Loucy (cell line): ENCODE measurements around the gene SYNE2.

Source experiments
- H2AFZ ChIP-seq: fragments of 200-600 bp; sonication (generic); 2 replicates; pipeline ENCODE4 v1.6.0; 2016; ENCODE audit warnings: antibody characterized with exemption, mild to moderate bottlenecking, low read length, moderate library complexity
- H3F3A ChIP-seq: fragments of 200-600 bp; 2 replicates; pipeline ENCODE4 v1.6.0; 2016; ENCODE audit warnings: antibody characterized with exemption, low read depth, mild to moderate bottlenecking
- H3K27me3 ChIP-seq: fragments of 200-600 bp; sonication (generic); 2 replicates; pipeline ENCODE4 v1.6.1; 2014; ENCODE audit warnings: low read length, mild to moderate bottlenecking; ENCODE audit not compliant: insufficient read depth, poor library complexity, severe bottlenecking
- H3K36me3 ChIP-seq: fragments of 200-600 bp; sonication (generic); 2 replicates; pipeline ENCODE4 v1.6.1; 2016; ENCODE audit warnings: low read length; ENCODE audit not compliant: insufficient read depth
- H3K4me1 ChIP-seq: fragments of 200-600 bp; sonication (generic); 2 replicates; pipeline ENCODE4 v1.5.1; 2014; ENCODE audit warnings: low read length, mild to moderate bottlenecking; ENCODE audit not compliant: insufficient read depth, poor library complexity, severe bottlenecking
- H3K4me2 ChIP-seq: fragments of 200-600 bp; sonication (generic); 2 replicates; pipeline ENCODE4 v1.6.0; 2014; ENCODE audit warnings: antibody characterized with exemption, low read length, low read depth, mild to moderate bottlenecking; ENCODE audit not compliant: poor library complexity, severe bottlenecking
- H3K4me3 ChIP-seq: fragments of 200-600 bp; sonication (generic); 2 replicates; pipeline ENCODE4 v1.5.1; 2014; ENCODE audit warnings: low read length, mild to moderate bottlenecking, mixed read lengths; ENCODE audit not compliant: poor library complexity, severe bottlenecking
- H3K79me2 ChIP-seq: fragments of 200-600 bp; sonication (generic); 2 replicates; pipeline ENCODE4 v1.6.1; 2014; ENCODE audit warnings: low read length; ENCODE audit not compliant: insufficient read depth
- H3K9ac ChIP-seq: fragments of 200-600 bp; sonication (generic); 2 replicates; pipeline ENCODE4 v1.6.0; 2014; ENCODE audit warnings: mild to moderate bottlenecking, low read depth, low read length, moderate library complexity; ENCODE audit not compliant: poor library complexity, severe bottlenecking
- H3K9me2 ChIP-seq: fragments of 200-600 bp; sonication (generic); replicated peaks from 2 replicates; pipeline ENCODE4 v1.6.1; 2016; ENCODE audit warnings: low read depth, low read length, mixed read lengths
- H3K9me3 ChIP-seq: fragments of 200-600 bp; sonication (generic); 2 replicates; pipeline ENCODE4 v1.6.1; 2014; ENCODE audit warnings: mild to moderate bottlenecking, antibody characterized with exemption, low read length, low read depth; ENCODE audit not compliant: insufficient read depth
- H4K20me1 ChIP-seq: fragments of 200-600 bp; sonication (generic); 2 replicates; pipeline ENCODE4 v1.6.0; 2014; ENCODE audit warnings: antibody characterized with exemption, low read length, mild to moderate bottlenecking; ENCODE audit not compliant: insufficient read depth, poor library complexity, severe bottlenecking
- EZH2phosphoT487 ChIP-seq: fragments of 200-600 bp; IDR thresholded peaks from 2 replicates; pipeline ENCODE4 v1.6.1; 2018; ENCODE audit warnings: antibody characterized with exemption, mild to moderate bottlenecking, moderate library complexity, borderline replicate concordance
- TF ChIP-seq, protein P1 (sequence below): fragments of 200-600 bp; sonication (generic); conservative IDR thresholded peaks from 2 replicates; pipeline ENCODE4 v1.5.1; 2014; ENCODE audit warnings: mild to moderate bottlenecking, antibody characterized with exemption, low read length

The SYNE2 gene

DNA sequence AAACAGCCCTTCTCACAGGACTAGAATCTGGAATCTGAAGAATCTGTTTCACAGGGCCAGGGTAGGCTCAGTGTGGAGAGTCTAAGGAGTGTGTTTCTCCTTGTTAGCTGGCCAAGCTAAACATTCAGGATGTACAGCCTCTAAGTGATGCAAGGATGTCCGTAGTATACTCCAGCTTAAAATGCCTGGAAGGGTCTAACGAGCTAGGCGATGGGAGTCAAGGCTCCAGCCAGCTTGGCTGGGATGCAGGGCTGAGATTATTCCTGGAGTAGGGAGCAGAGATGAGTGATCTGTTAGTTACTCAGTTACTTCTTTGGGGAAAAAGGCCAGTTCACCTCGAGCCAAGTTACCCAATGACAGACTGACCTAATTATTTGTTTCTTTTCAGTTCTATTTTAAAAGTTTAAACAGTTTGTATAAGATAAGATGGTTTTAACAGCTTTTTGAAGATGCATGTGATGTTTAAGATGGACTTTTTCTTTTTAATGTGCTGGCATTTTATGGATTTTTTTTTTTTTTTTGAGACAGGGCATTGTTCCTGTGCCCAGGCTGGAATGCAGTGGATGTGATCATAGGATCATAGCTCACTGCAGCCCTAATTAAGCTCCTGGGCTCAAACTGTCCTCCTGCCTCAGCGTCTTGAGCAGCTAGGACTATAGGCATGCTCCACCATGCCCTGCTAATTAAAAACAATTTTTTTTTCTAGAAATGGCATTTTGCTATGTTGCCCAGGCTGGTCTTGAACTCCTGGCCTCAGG is 41.1 kb downstream of the SYNE2 start:
- Histone ChIP-seq H3K4me3 (no peak overlapping the region), H3K9me3 (no peaks in the 10 kb centered on the region), H3F3A (no peaks in the 10 kb centered on the region), H3K27me3 (no peaks in the 10 kb centered on the region), H2AFZ (no peak overlapping the region), H3K36me3 (no peaks in the 10 kb centered on the region), H3K4me2 (no peak overlapping the region), H3K79me2 (peaks cover 5% of the 10 kb centered on the region), H3K9me2 (no peaks in the 10 kb centered on the region), H3K4me1 (peaks cover 13% of the 10 kb centered on the region), H4K20me1 (no peaks in the 10 kb centered on the region), H3K9ac (no peak overlapping the region)
- no peak for TF ChIP-seq EZH2phosphoT487

DNA sequence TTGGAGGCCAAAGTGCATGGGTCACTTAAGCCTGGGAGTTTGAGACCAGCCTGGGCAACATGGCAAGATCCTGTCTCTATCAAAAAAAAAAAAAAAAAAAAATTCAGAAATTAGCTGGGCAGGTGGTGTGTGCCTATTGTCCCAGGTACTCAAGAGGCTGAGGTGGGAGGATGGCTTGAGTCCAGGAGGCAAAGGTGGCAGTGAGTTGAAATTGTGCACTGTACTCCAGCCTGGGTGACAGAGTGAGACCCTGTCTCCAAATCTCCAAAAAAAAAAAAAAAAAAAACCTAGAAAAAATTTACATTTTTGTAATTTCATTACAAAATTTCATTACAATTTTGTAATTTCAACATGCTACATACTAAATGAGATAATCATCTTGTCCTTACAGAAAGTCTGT is 42.7 kb downstream of the SYNE2 start:
- Histone ChIP-seq H3K4me1 (peaks cover 13% of the 10 kb centered on the region), H3K4me2 (no peak overlapping the region), H3K4me3 (no peak overlapping the region), H2AFZ (no peak overlapping the region), H3K27me3 (no peaks in the 10 kb centered on the region), H3K79me2 (peaks cover 6% of the 10 kb centered on the region), H3K9me2 (no peaks in the 10 kb centered on the region), H3F3A (no peaks in the 10 kb centered on the region), H3K9me3 (no peaks in the 10 kb centered on the region), H4K20me1 (no peaks in the 10 kb centered on the region), H3K36me3 (no peaks in the 10 kb centered on the region), H3K9ac (no peak overlapping the region)
- TF ChIP-seq EZH2phosphoT487: no peak
- TF ChIP-seq, protein P1, sequence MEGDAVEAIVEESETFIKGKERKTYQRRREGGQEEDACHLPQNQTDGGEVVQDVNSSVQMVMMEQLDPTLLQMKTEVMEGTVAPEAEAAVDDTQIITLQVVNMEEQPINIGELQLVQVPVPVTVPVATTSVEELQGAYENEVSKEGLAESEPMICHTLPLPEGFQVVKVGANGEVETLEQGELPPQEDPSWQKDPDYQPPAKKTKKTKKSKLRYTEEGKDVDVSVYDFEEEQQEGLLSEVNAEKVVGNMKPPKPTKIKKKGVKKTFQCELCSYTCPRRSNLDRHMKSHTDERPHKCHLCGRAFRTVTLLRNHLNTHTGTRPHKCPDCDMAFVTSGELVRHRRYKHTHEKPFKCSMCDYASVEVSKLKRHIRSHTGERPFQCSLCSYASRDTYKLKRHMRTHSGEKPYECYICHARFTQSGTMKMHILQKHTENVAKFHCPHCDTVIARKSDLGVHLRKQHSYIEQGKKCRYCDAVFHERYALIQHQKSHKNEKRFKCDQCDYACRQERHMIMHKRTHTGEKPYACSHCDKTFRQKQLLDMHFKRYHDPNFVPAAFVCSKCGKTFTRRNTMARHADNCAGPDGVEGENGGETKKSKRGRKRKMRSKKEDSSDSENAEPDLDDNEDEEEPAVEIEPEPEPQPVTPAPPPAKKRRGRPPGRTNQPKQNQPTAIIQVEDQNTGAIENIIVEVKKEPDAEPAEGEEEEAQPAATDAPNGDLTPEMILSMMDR: no peak

DNA sequence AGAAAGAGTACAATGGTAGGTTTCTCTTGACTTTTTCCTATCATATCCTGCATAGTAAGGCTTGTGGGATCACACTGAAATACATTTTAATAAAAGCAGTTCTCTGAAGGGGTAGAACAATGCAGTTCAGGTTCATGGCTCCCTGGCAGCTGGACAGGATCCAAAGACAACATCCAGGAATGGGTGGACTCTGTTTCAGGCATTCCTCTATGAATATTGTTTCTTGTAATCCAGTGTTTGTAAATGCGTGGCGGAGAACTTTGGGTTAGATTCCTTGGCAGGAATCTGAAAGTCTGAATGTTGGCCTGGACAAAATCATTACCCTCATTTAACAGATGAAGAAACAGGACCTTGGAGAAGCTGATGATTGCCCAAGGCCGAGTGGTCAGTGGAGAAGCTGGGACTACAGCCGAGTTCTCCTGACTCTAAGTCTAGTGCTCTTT is 43.5 kb downstream of the SYNE2 start:
- H3K79me2 ChIP-seq: peaks cover 10% of the 10 kb centered on the region
- no peak overlapping the region for H3K9ac ChIP-seq
- no peaks in the 10 kb centered on the region for H3K27me3 ChIP-seq
- no peaks in the 10 kb centered on the region for H3F3A ChIP-seq
- H3K4me1 ChIP-seq: peaks cover 7% of the 10 kb centered on the region
- no peak overlapping the region for H3K4me2 ChIP-seq
- H3K4me3 ChIP-seq: no peak overlapping the region
- H3K9me2 ChIP-seq: no peaks in the 10 kb centered on the region
- no peaks in the 10 kb centered on the region for H4K20me1 ChIP-seq
- H3K36me3 ChIP-seq: no peaks in the 10 kb centered on the region
- H2AFZ ChIP-seq: no peak overlapping the region
- no peaks in the 10 kb centered on the region for H3K9me3 ChIP-seq
- TF ChIP-seq, protein P1: no peak
- no peak for TF ChIP-seq EZH2phosphoT487

DNA sequence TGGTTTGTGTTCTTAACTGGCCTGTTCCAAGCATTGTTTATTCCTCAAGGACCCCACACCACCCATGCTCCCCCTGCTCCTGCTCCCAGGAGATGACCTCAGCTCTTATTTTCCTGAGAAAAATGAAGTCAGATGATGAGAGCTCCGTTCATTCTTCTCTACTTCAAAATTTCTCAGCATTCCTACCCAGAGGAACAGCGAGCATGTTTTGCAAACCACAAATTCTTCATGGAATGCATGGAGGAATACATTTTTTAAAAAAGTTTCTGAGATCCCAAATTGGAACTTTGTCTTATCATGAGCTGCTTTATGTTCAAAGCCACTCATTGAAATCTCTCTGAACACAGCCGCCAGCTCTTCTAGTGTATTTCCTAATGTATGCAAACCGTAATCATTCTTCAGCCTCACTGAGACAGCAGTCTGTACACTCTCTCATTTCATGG is 44.9 kb downstream of the SYNE2 start:
- Histone ChIP-seq H3K27me3 (no peaks in the 10 kb centered on the region), H3F3A (no peaks in the 10 kb centered on the region), H3K9me3 (no peaks in the 10 kb centered on the region), H3K4me2 (no peak overlapping the region), H4K20me1 (no peaks in the 10 kb centered on the region), H3K4me1 (peaks cover 5% of the 10 kb centered on the region), H3K79me2 (peaks cover 10% of the 10 kb centered on the region), H2AFZ (no peak overlapping the region), H3K9ac (no peak overlapping the region), H3K36me3 (no peaks in the 10 kb centered on the region), H3K4me3 (no peak overlapping the region), H3K9me2 (no peaks in the 10 kb centered on the region)
- TF ChIP-seq, protein P1: no peak
- no peak for TF ChIP-seq EZH2phosphoT487
